Activated naive CD4-positive, alpha-beta T cell treated with anti-CD3 and anti-CD28 coated beads, Interleukin-2, amount 50 U/mL, for 24 hours (primary cell): ENCODE measurements around the gene AADAC.
"Not testable (repeated sequence)": the region's sequence is repeated elsewhere in the genome, so short reads cannot be mapped to it uniquely, and the experiment has no call there.

Experiments used
- H3K27ac Mint-ChIP-seq: one replicate; pipeline ENCODE4 v1.8.0; 2021; ENCODE audit warnings: mild to moderate bottlenecking, mixed read lengths
- H3K27me3 Mint-ChIP-seq: one replicate; pipeline ENCODE4 v1.8.0; 2021; ENCODE audit warnings: mixed read lengths
- H3K36me3 Mint-ChIP-seq: one replicate; pipeline ENCODE4 v1.8.0; 2021; ENCODE audit warnings: mixed read lengths
- H3K4me1 Mint-ChIP-seq: one replicate; pipeline ENCODE4 v1.8.0; 2021; ENCODE audit warnings: mixed read lengths
- H3K4me3 Mint-ChIP-seq: one replicate; pipeline ENCODE4 v1.8.0; 2021; ENCODE audit warnings: mild to moderate bottlenecking, mixed read lengths
- H3K9me3 Mint-ChIP-seq: one replicate; pipeline ENCODE4 v1.8.0; 2021; ENCODE audit warnings: mixed read lengths

The AADAC gene

DNA sequence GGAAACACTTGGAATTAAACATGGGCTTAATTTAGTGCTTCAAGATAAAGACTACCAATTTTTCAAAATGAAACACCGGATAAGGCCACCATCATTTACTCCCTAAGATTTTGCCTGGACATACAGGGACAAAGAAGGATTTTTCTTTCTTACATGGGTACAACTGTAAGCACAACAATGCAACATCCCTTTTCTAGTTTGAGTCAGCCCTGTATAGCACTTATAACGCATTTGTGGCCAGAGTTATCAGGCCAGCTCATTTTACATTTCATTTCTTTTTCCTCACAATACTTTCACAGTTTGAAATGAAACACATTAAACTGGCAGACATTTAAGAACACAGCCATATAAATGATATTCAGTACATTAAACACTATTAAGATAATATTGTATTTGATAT lies 49.7 kb downstream of the AADAC start:
- no peaks in the 10 kb centered on the region for H3K36me3 Mint-ChIP-seq
- no peak overlapping the region for H3K27ac Mint-ChIP-seq
- H3K4me1 Mint-ChIP-seq: no peaks in the 10 kb centered on the region
- no peak overlapping the region for H3K4me3 Mint-ChIP-seq
- no peaks in the 10 kb centered on the region for H3K9me3 Mint-ChIP-seq
- H3K27me3 Mint-ChIP-seq: peaks cover 3% of the 10 kb centered on the region

GRCh38 chr3:151864423-151865101 lies 50.6 kb downstream of the AADAC start:
- no peaks in the 10 kb centered on the region for H3K27me3 Mint-ChIP-seq
- H3K4me1 Mint-ChIP-seq: no peaks in the 10 kb centered on the region
- H3K27ac Mint-ChIP-seq: no peak overlapping the region
- H3K9me3 Mint-ChIP-seq: no peaks in the 10 kb centered on the region
- H3K36me3 Mint-ChIP-seq: no peaks in the 10 kb centered on the region
- no peak overlapping the region for H3K4me3 Mint-ChIP-seq

DNA sequence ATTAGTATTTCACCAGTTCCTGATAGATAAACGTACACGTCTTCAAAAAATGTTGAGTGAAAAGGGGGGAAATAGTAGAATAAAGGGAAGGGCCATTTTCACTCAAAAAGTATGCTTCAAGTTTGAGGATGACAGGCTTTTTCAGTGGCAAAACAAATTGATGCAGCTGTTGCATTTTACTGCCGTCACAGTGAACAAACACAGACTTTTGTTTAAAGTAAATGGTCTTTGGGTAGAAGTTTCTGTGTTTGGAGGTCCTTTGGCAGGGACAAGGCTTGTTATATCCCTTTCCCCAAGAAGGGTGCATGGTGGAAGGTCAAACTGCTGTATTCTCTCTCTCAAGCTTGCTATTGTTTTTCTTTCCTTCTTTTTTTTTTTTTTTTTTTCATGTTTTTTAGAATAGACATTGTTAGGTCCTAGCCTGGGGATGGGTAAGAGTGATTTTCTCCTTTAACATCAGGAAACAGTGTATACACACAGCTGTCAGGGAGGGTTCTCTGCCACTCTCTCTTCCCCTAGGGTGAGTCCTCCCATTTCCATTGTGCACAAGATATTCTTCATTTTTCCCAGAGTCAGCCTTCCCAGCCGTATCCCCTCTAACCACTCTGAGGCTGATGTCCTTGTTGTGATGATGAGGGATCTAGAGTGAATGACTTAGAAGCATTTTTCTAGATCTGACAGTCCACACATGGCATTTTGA lies 52.9 kb downstream of the AADAC start:
- H3K27me3 Mint-ChIP-seq: no peaks in the 10 kb centered on the region
- no peaks in the 10 kb centered on the region for H3K36me3 Mint-ChIP-seq
- no peaks in the 10 kb centered on the region for H3K9me3 Mint-ChIP-seq
- H3K27ac Mint-ChIP-seq: no peak overlapping the region
- no peak overlapping the region for H3K4me3 Mint-ChIP-seq
- peaks cover 5% of the 10 kb centered on the region for H3K4me1 Mint-ChIP-seq

- no peaks in the 10 kb centered on the region for H3K36me3 Mint-ChIP-seq
- no peak overlapping the region for H3K4me3 Mint-ChIP-seq
- peaks cover 9% of the 10 kb centered on the region for H3K4me1 Mint-ChIP-seq
- H3K27ac Mint-ChIP-seq: no peak overlapping the region
- no peaks in the 10 kb centered on the region for H3K27me3 Mint-ChIP-seq
- no peaks in the 10 kb centered on the region for H3K9me3 Mint-ChIP-seq
These were observed 53.8 kb downstream of the AADAC start for GRCh38 chr3:151867666-151868065.

GRCh38 chr3:151869181-151869580 lies 55.3 kb downstream of the AADAC start:
- H3K27me3 Mint-ChIP-seq: no peaks in the 10 kb centered on the region
- no peak overlapping the region for H3K4me3 Mint-ChIP-seq
- H3K27ac Mint-ChIP-seq: no peak overlapping the region

GRCh38 chr3:151871639-151872468 lies 57.9 kb downstream of the AADAC start:
- Mint-ChIP-seq H3K4me3 (no peak overlapping the region), H3K4me1 (peaks cover 14% of the 10 kb centered on the region), H3K9me3 (no peaks in the 10 kb centered on the region), H3K27ac (no peak overlapping the region), H3K36me3 (no peaks in the 10 kb centered on the region), H3K27me3 (peaks cover 1% of the 10 kb centered on the region)

More at GRCh38 chr3:151869181-151869580, 55.3 kb downstream of the AADAC start:
- Mint-ChIP-seq H3K36me3 (no peaks in the 10 kb centered on the region), H3K9me3 (no peaks in the 10 kb centered on the region), H3K4me1 (peaks cover 9% of the 10 kb centered on the region)

GRCh38 chr3:151873398-151873797 lies 59.5 kb downstream of the AADAC start, which contains the start of gene SUCNR1:
Gene SUCNR1 (plus strand): TSS chr3:151873643. CDS start chr3:151879893, 6,250 bp downstream.
- Mint-ChIP-seq H3K9me3 (no peaks in the 10 kb centered on the region), H3K36me3 (no peaks in the 10 kb centered on the region), H3K27me3 (peaks cover 1% of the 10 kb centered on the region), H3K4me3 (no peak within 1 kb of the TSS), H3K4me1 (peaks cover 14% of the 10 kb centered on the region), H3K27ac (no peak within 1 kb of the TSS)

- peaks cover 14% of the 10 kb centered on the region for H3K4me1 Mint-ChIP-seq
- H3K36me3 Mint-ChIP-seq, H3K4me3 Mint-ChIP-seq, H3K9me3 Mint-ChIP-seq, H3K27me3 Mint-ChIP-seq, H3K27ac Mint-ChIP-seq: not testable (repeated sequence)
These were observed 60.2 kb downstream of the AADAC start for GRCh38 chr3:151874079-151874478.

DNA sequence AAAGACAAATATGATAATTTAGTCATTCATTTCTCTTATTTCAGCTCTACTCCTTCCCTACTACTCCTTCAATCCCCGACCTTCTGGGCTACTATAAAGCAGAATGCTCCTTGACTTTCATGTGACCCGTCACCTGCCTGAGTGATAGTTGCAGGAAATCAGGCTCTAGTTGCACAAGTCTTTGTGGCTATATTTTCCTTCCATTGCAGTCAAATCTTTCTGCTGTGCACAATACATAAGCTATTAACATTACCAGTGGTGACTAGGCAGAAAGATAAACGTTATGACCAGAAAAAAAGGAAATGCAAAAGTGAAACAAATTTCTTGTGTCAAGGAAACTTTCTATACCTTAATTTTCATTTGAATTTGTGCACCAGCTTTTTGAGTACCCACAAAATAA lies 61.8 kb downstream of the AADAC start:
- H3K36me3 Mint-ChIP-seq: no peaks in the 10 kb centered on the region
- peaks cover 25% of the 10 kb centered on the region for H3K4me1 Mint-ChIP-seq
- peaks cover 2% of the 10 kb centered on the region for H3K27me3 Mint-ChIP-seq
- H3K27ac Mint-ChIP-seq: no peak overlapping the region
- no peaks in the 10 kb centered on the region for H3K9me3 Mint-ChIP-seq
- H3K4me3 Mint-ChIP-seq: no peak overlapping the region

GRCh38 chr3:151877269-151877668 lies 63.4 kb downstream of the AADAC start:
- peaks cover 2% of the 10 kb centered on the region for H3K27me3 Mint-ChIP-seq
- peaks cover 17% of the 10 kb centered on the region for H3K4me1 Mint-ChIP-seq
- H3K27ac Mint-ChIP-seq: no peak overlapping the region
- H3K4me3 Mint-ChIP-seq: no peak overlapping the region
- no peaks in the 10 kb centered on the region for H3K36me3 Mint-ChIP-seq
- no peaks in the 10 kb centered on the region for H3K9me3 Mint-ChIP-seq
